Effector CD8-positive, alpha-beta T cell (primary cell): ENCODE data around the gene UNCX.

Experiments
- DNase-seq: peaks from one replicate; lab custom pipeline; 2025; lab: John Stamatoyannopoulos, UW

UNCX gene

GRCh38 chr7:1232103-1232466, 587 bp upstream of the UNCX start:
- DNase-seq = no peak

- no peak for DNase-seq
Observed at GRCh38 chr7:1233333-1234048, 819 bp downstream of the UNCX start.

GRCh38 chr7:1234049-1234880, 1.6 kb downstream of the UNCX start:
- no peak for DNase-seq

- DNase-seq = no peak
Observed at GRCh38 chr7:1234881-1235500, 2.3 kb downstream of the UNCX start.

GRCh38 chr7:1235501-1236131, 2.9 kb downstream of the UNCX start:
- DNase-seq = no peak

GRCh38 chr7:1236132-1236661, 3.5 kb downstream of the UNCX start:
- DNase-seq = no peak

- no peak for DNase-seq
Observed at GRCh38 chr7:1236831-1237701, 4.4 kb downstream of the UNCX start.

- DNase-seq = no peak
Observed at GRCh38 chr7:1237704-1238255, 5.1 kb downstream of the UNCX start.

GRCh38 chr7:1238450-1238882, 5.8 kb downstream of the UNCX start:
- DNase-seq = no peak

GRCh38 chr7:1238931-1239802, 6.5 kb downstream of the UNCX start:
- DNase-seq = no peak

GRCh38 chr7:1239803-1240516, 7.3 kb downstream of the UNCX start:
- DNase-seq = no peak

- no peak for DNase-seq
Observed at GRCh38 chr7:1240517-1241257, 8.0 kb downstream of the UNCX start.

- no peak for DNase-seq
Observed at GRCh38 chr7:1241258-1241602, 8.6 kb downstream of the UNCX start.

- no peak for DNase-seq
Observed at GRCh38 chr7:1241603-1242255, 9.1 kb downstream of the UNCX start.

- no peak for DNase-seq
Observed at GRCh38 chr7:1242256-1242605, 9.6 kb downstream of the UNCX start.

GRCh38 chr7:1242606-1243289, 10.1 kb downstream of the UNCX start:
- no peak for DNase-seq

- DNase-seq = no peak
Observed at GRCh38 chr7:1243290-1243963, 10.8 kb downstream of the UNCX start.
